HEK293T (cell line): ENCODE results near the gene MYO18B.

ENCODE experiments used
- ARNT ChIP-seq: fragments of 450-650 bp; IDR thresholded peaks from 2 replicates; pipeline ENCODE4 v1.6.1; 2017; ENCODE audit warnings: mild to moderate bottlenecking
- BHLHE40 ChIP-seq: fragments of 450-650 bp; IDR thresholded peaks from 2 replicates; pipeline ENCODE4 v1.6.1; 2016; ENCODE audit warnings: mild to moderate bottlenecking, moderate library complexity, borderline replicate concordance
- CTBP1 ChIP-seq: fragments of 450-650 bp; IDR thresholded peaks from 2 replicates; pipeline ENCODE4 v1.6.1; 2016; ENCODE audit warnings: borderline replicate concordance
- FOXK2 ChIP-seq: fragments of 450-650 bp; IDR thresholded peaks from 2 replicates; pipeline ENCODE4 v1.6.1; 2016; ENCODE audit warnings: mild to moderate bottlenecking
- SP1 ChIP-seq: fragments of 450-650 bp; IDR thresholded peaks from 2 replicates; pipeline ENCODE4 v1.6.1; 2017
- SUZ12 ChIP-seq: fragments of 450-650 bp; IDR thresholded peaks from 2 replicates; pipeline ENCODE4 v1.6.1; 2016; ENCODE audit warnings: mild to moderate bottlenecking

- TF ChIP-seq SP1, result no peak
- TF ChIP-seq BHLHE40, result no peak
- no peak for TF ChIP-seq CTBP1
- TF ChIP-seq FOXK2, result no peak
- no peak for TF ChIP-seq SUZ12
- TF ChIP-seq ARNT, result no peak
Observed at GRCh38 chr22:25902402-25902801, 160.4 kb downstream of the MYO18B start.
